ENCODE data around the gene TEX30.

The TEX30 gene

GRCh38 chr13:102779436-102780159 lies 6.0 kb upstream of the TEX30 start:
- Histone ChIP-seq H3K4me1 (ENCODE audit: control insufficient read depth, insufficient read depth, low read length, poor library complexity, severe bottlenecking) (peaks cover 16% of the 10 kb centered on the region), H3K27me3 (replicated peaks; ENCODE audit: control insufficient read depth, insufficient read depth, low read length, poor library complexity, severe bottlenecking) (no peaks in the 10 kb centered on the region), H3K36me3 (ENCODE audit: control insufficient read depth, insufficient read depth, low read length) (no peaks in the 10 kb centered on the region), H3K9me3 (ENCODE audit: control insufficient read depth, low read length) (no peaks in the 10 kb centered on the region), H3K4me3 (ENCODE audit: insufficient read depth, low read depth, low read length, poor library complexity, severe bottlenecking) (no peak overlapping the region), H3K27ac (ENCODE audit: insufficient read depth, low read length, poor library complexity, severe bottlenecking) (peak overlapping the region; percentile 47)
- no peak for DNase-seq

GRCh38 chr13:102777736-102778135 lies 4.2 kb upstream of the TEX30 start:
- Histone ChIP-seq H3K36me3 (ENCODE audit: control insufficient read depth, insufficient read depth, low read length) (no peaks in the 10 kb centered on the region), H3K4me1 (ENCODE audit: control insufficient read depth, insufficient read depth, low read length, poor library complexity, severe bottlenecking) (peaks cover 23% of the 10 kb centered on the region)
- no peak for DNase-seq

GRCh38 chr13:102776271-102776670 lies 2.7 kb upstream of the TEX30 start:
- Histone ChIP-seq H3K4me1 (ENCODE audit: control insufficient read depth, insufficient read depth, low read length, poor library complexity, severe bottlenecking) (peaks cover 26% of the 10 kb centered on the region), H3K4me3 (ENCODE audit: insufficient read depth, low read depth, low read length, poor library complexity, severe bottlenecking) (no peak overlapping the region), H3K27ac (ENCODE audit: insufficient read depth, low read length, poor library complexity, severe bottlenecking) (no peak overlapping the region), H3K36me3 (ENCODE audit: control insufficient read depth, insufficient read depth, low read length) (no peaks in the 10 kb centered on the region), H3K9me3 (ENCODE audit: control insufficient read depth, low read length) (no peaks in the 10 kb centered on the region), H3K27me3 (replicated peaks; ENCODE audit: control insufficient read depth, insufficient read depth, low read length, poor library complexity, severe bottlenecking) (no peaks in the 10 kb centered on the region)
- no peak for DNase-seq

More at GRCh38 chr13:102777736-102778135, 4.2 kb upstream of the TEX30 start:
- no peak overlapping the region for H3K27ac ChIP-seq (ENCODE audit: insufficient read depth, low read length, poor library complexity, severe bottlenecking)
- no peak overlapping the region for H3K4me3 ChIP-seq (ENCODE audit: insufficient read depth, low read depth, low read length, poor library complexity, severe bottlenecking)
- H3K27me3 ChIP-seq (replicated peaks; ENCODE audit: control insufficient read depth, insufficient read depth, low read length, poor library complexity, severe bottlenecking) = no peaks in the 10 kb centered on the region
- no peaks in the 10 kb centered on the region for H3K9me3 ChIP-seq (ENCODE audit: control insufficient read depth, low read length)

GRCh38 chr13:102774591-102775520 lies 1.3 kb upstream of the TEX30 start:
- DNase-seq = no peak
- Histone ChIP-seq H3K36me3 (ENCODE audit: control insufficient read depth, insufficient read depth, low read length) (no peaks in the 10 kb centered on the region), H3K27me3 (replicated peaks; ENCODE audit: control insufficient read depth, insufficient read depth, low read length, poor library complexity, severe bottlenecking) (no peaks in the 10 kb centered on the region), H3K9me3 (ENCODE audit: control insufficient read depth, low read length) (no peaks in the 10 kb centered on the region), H3K27ac (ENCODE audit: insufficient read depth, low read length, poor library complexity, severe bottlenecking) (no peak overlapping the region), H3K4me3 (ENCODE audit: insufficient read depth, low read depth, low read length, poor library complexity, severe bottlenecking) (no peak overlapping the region), H3K4me1 (ENCODE audit: control insufficient read depth, insufficient read depth, low read length, poor library complexity, severe bottlenecking) (peaks cover 22% of the 10 kb centered on the region)

- Histone ChIP-seq H3K27me3 (replicated peaks; ENCODE audit: control insufficient read depth, insufficient read depth, low read length, poor library complexity, severe bottlenecking) (no peaks in the 10 kb centered on the region), H3K36me3 (ENCODE audit: control insufficient read depth, insufficient read depth, low read length) (no peaks in the 10 kb centered on the region), H3K27ac (ENCODE audit: insufficient read depth, low read length, poor library complexity, severe bottlenecking) (peak overlapping the region; percentile 75), H3K4me3 (ENCODE audit: insufficient read depth, low read depth, low read length, poor library complexity, severe bottlenecking) (peak overlapping the region; percentile 97), H3K9me3 (ENCODE audit: control insufficient read depth, low read length) (no peaks in the 10 kb centered on the region), H3K4me1 (ENCODE audit: control insufficient read depth, insufficient read depth, low read length, poor library complexity, severe bottlenecking) (peaks cover 15% of the 10 kb centered on the region)
- no peak for DNase-seq
Observed at GRCh38 chr13:102774214-102774568, 605 bp upstream of the TEX30 start.

GRCh38 chr13:102772042-102772425 lies 1.6 kb downstream of the TEX30 start:
- Histone ChIP-seq H3K4me3 (ENCODE audit: insufficient read depth, low read depth, low read length, poor library complexity, severe bottlenecking) (peak overlapping the region; percentile 97), H3K36me3 (ENCODE audit: control insufficient read depth, insufficient read depth, low read length) (no peaks in the 10 kb centered on the region), H3K27ac (ENCODE audit: insufficient read depth, low read length, poor library complexity, severe bottlenecking) (no peak overlapping the region)

GRCh38 chr13:102771298-102772041 lies 2.1 kb downstream of the TEX30 start:
- Histone ChIP-seq H3K4me1 (ENCODE audit: control insufficient read depth, insufficient read depth, low read length, poor library complexity, severe bottlenecking) (peaks cover 9% of the 10 kb centered on the region), H3K4me3 (ENCODE audit: insufficient read depth, low read depth, low read length, poor library complexity, severe bottlenecking) (no peak overlapping the region), H3K27me3 (replicated peaks; ENCODE audit: control insufficient read depth, insufficient read depth, low read length, poor library complexity, severe bottlenecking) (no peaks in the 10 kb centered on the region), H3K9me3 (ENCODE audit: control insufficient read depth, low read length) (no peaks in the 10 kb centered on the region), H3K36me3 (ENCODE audit: control insufficient read depth, insufficient read depth, low read length) (no peaks in the 10 kb centered on the region), H3K27ac (ENCODE audit: insufficient read depth, low read length, poor library complexity, severe bottlenecking) (no peak overlapping the region)
- DNase-seq = no peak

More at GRCh38 chr13:102772042-102772425, 1.6 kb downstream of the TEX30 start:
- Histone ChIP-seq H3K4me1 (ENCODE audit: control insufficient read depth, insufficient read depth, low read length, poor library complexity, severe bottlenecking) (peaks cover 9% of the 10 kb centered on the region), H3K9me3 (ENCODE audit: control insufficient read depth, low read length) (no peaks in the 10 kb centered on the region), H3K27me3 (replicated peaks; ENCODE audit: control insufficient read depth, insufficient read depth, low read length, poor library complexity, severe bottlenecking) (no peaks in the 10 kb centered on the region)
- DNase-seq = no peak

- H3K27me3 ChIP-seq (replicated peaks; ENCODE audit: control insufficient read depth, insufficient read depth, low read length, poor library complexity, severe bottlenecking) = no peaks in the 10 kb centered on the region
- H3K36me3 ChIP-seq (ENCODE audit: control insufficient read depth, insufficient read depth, low read length) = no peaks in the 10 kb centered on the region
- H3K9me3 ChIP-seq (ENCODE audit: control insufficient read depth, low read length) = no peaks in the 10 kb centered on the region
- H3K27ac ChIP-seq (ENCODE audit: insufficient read depth, low read length, poor library complexity, severe bottlenecking) = no peak overlapping the region
- peaks cover 9% of the 10 kb centered on the region for H3K4me1 ChIP-seq (ENCODE audit: control insufficient read depth, insufficient read depth, low read length, poor library complexity, severe bottlenecking)
- no peak overlapping the region for H3K4me3 ChIP-seq (ENCODE audit: insufficient read depth, low read depth, low read length, poor library complexity, severe bottlenecking)
- no peak for DNase-seq
Observed at GRCh38 chr13:102770435-102770834, 3.2 kb downstream of the TEX30 start.

- H3K4me1 ChIP-seq (ENCODE audit: control insufficient read depth, insufficient read depth, low read length, poor library complexity, severe bottlenecking) = peaks cover 9% of the 10 kb centered on the region
- H3K36me3 ChIP-seq (ENCODE audit: control insufficient read depth, insufficient read depth, low read length) = no peaks in the 10 kb centered on the region
- no peak for DNase-seq
- no peaks in the 10 kb centered on the region for H3K27me3 ChIP-seq (replicated peaks; ENCODE audit: control insufficient read depth, insufficient read depth, low read length, poor library complexity, severe bottlenecking)
- no peaks in the 10 kb centered on the region for H3K9me3 ChIP-seq (ENCODE audit: control insufficient read depth, low read length)
- no peak overlapping the region for H3K27ac ChIP-seq (ENCODE audit: insufficient read depth, low read length, poor library complexity, severe bottlenecking)
- H3K4me3 ChIP-seq (ENCODE audit: insufficient read depth, low read depth, low read length, poor library complexity, severe bottlenecking) = no peak overlapping the region
Observed at GRCh38 chr13:102769679-102770078, 3.9 kb downstream of the TEX30 start.
